HG03108 (cell line): ENCODE results near the gene OR7G1.
"Not testable (repeated sequence)": the region's sequence is repeated elsewhere in the genome, so short reads cannot be mapped to it uniquely, and the experiment has no call there.

Experiments
- ATAC-seq: cut with Tn5 transposase; IDR thresholded peaks from one replicate; pipeline ENCODE4 v1.9.1; 2021; ENCODE audit warnings: moderate library complexity; ENCODE audit not compliant: unreplicated experiment

Gene OR7G1

DNA sequence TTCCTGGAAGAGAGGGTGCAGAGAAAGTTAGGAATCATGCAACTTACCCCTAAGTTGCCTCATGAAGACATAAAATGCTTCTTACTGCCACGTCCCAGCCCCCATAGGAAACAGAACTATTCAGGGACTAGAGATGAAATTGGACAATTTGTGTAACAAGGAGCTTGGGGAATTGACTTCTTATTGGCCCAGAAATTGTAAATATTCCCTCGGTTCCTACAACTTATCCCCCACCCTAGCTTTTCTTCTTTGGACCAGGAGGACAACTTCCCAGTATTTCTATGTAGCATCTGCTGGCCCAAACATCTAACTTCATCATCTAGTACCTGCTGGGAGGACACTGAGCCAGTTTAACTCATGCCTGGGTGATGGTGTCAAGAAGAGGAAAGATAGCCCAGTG is 28.8 kb downstream of the OR7G1 start, which contains the start of gene OR1M1:
TSS of gene OR1M1 (plus strand) at position 301 of the 400 bp plus-strand sequence. CDS start 6,184 bp downstream, outside the sequence.
- ATAC-seq: no peak

DNA sequence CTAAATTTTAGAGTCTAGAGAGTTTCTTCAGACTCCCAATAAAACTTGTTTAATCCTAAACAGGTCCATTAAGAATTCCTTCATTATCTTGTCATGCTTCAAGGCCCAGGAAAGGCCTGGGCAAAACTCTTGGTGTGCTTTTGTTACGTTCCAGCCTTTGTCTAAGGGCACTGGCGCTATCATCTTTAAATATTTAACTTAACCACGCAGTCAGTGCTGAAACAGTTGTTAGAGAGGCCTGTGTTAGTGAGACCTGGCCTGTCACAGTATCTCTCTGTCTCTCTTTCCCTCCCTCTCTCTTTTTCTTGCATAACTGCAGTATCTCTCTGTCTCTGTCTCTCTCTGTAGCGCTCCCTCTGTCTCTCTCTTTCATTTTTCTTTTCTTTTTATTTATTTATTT is 36.9 kb downstream of the OR7G1 start:
- ATAC-seq: no peak

DNA sequence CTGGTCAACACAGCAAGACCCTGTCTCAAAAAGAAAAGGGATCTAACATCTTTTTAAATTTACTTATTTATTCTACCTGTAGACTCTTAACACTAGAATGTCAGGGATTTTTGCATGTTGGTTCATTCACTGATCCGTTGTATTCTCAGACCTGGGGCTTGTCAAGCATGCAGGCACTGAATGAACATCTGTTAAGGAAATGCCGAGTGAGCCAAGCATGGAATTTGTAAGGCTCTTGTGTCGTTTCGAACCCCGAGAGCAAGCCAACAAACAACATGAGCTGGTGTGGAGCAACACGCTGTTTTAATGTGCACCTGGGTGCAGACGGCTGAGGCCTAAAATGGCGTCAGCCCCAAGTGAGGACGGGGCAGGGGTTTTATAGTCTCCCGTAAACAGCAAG is 38.7 kb downstream of the OR7G1 start:
- ATAC-seq: no peak

DNA sequence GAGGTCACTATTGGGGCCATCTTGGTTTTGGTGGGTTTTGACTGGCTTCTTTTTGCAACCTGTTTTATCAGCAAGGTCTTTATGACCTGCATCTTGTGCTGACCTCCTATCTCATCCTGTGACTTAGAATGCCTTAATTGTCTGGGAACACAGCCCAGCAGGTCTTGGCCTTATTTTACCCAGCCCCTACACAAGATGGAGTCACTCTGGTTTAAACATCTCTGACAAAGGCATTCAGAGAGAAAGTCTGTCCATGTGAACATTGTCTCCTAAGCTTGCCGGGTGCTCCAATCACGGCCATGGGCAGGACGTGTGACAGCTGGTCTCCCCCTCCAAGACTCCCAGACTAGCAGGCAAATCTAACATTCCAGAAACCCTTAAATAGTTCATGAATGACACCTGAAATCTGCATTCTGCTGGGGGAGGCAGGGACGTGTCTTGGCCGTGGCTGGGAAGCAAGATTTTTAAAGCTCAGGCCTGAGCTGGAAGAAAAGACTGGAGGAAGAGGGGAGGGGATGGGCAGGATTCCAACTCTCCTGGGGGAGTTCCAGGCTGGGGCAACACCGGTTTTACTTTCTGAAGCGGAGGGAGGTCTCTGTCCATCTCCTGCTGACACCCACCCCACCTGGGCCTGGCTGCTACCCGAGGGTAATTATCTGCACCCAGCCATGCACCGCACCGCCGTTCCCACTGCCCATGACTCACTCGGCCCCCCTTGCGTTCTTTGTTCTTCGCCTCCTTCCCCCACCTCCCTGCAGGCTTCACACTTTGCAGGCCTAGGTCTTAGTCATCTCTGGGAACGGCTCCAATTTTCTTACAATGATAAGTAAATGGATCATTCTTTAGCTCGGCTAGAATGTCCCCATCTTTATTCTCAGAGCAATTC is 40.3 kb downstream of the OR7G1 start:
- ATAC-seq: no peak

DNA sequence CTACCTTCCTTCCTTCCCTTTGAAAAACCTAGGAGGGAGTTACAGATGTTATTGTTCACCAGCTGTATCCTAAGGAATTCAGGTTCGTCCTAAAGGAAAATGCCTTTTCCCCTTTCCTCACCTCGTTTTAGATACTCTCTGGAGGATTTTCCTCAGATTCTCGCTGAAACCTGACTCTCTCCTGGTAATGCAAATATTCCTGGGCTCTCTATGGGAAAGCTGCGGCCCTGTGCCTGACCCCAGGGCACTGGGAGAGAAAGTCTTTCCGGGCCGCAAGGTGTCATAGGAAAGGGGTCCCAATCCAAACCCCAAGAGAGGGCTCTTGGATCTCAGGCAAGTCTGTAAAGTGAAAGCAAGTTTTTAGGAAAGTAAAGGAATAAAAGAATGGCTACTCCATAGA is 41.8 kb downstream of the OR7G1 start:
- no peak for ATAC-seq

DNA sequence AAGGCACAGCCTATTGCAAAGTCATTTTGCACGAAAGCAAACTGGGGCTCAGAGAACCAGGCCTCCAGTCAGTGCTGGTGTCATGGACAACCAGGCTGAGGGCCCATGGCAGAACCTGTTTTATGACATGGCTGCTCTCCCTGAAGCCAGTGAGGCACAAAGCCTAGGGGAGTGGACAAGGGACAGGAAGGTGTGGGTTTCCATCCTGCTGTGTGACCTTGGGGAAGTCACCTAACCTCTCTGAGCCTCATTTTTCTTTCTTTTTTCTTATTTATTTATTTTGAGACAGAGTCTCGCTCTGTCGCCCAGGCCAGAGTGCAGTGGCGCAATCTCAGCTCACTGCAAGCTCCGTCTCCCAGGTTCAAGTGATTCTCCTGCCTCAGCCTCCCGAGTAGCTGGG is 43.8 kb downstream of the OR7G1 start:
- ATAC-seq: not testable (repeated sequence)

DNA sequence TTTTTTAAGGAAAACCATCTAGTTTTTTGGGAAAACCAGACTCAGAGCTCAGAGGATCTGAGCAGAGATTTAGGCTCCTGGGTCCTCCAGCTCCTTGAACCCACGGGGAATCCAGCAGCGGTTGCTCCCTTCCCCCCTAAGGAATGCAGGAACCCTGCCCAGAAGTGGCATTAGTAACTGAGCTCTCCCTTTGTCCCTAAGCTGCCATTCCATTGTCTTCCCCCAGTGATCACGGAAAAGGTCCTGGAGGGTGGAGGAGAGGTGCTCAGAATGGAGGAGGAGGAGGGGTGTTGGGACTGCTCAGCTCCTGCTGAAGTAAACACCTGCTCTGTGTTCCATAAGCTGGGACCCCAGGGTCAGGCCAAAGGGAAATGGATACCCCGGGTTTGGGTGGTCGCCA is 45.5 kb downstream of the OR7G1 start:
- ATAC-seq: no peak

DNA sequence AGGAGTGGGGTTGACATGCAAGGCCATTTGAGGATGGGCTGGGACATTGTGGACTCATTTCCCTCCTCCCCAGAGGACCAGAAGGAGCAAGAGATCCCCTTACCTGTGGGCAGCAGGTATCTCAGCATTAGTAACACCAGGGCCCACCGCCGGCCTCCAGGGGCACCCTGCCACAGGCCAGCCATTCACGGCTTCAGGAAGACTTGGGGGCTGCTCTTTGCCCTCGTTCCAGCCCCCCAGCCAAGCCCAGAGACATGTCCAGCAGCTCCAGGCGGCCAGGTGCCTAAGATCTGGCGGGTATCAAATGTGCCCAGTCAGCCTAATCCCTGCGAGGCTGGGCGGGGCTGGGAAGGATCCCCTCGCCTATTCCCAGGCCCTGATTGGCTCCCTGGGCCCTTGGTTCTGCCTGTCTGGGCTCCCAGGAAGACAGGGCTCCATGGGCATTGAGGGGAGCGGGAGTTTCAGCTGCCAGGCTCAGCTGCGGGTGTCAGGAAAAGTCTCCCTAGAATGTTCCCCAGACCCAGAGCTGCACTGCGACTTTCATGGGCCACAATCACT is 50.0 kb downstream of the OR7G1 start:
- ATAC-seq: no peak
